ENCODE measurements around the gene DMPK.

DNA sequence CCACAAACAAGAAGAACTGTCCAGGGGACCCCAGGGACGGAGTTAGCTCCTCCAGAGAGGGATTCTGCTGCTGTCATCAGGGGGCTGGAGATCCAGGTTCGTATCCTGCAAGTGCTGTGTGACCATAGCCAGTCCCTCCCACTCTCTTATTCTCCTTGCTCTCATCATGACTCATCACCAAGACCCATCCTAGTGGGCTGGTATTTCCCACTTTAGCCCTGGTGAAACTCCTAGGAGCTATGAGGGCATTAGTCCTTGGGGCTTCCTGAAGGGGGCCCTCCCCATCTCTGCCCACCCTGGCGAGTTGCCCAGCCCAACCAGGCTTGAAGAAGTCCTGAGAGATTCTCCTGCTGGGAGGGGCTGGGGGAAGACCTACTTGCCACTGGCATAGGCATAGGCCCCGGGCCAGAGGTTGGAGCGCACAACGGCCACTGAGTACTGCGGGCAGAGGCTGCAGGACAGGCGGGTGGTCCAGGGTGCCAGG is 17.8 kb upstream of the DMPK start:
- TF ChIP-seq, protein P1, sequence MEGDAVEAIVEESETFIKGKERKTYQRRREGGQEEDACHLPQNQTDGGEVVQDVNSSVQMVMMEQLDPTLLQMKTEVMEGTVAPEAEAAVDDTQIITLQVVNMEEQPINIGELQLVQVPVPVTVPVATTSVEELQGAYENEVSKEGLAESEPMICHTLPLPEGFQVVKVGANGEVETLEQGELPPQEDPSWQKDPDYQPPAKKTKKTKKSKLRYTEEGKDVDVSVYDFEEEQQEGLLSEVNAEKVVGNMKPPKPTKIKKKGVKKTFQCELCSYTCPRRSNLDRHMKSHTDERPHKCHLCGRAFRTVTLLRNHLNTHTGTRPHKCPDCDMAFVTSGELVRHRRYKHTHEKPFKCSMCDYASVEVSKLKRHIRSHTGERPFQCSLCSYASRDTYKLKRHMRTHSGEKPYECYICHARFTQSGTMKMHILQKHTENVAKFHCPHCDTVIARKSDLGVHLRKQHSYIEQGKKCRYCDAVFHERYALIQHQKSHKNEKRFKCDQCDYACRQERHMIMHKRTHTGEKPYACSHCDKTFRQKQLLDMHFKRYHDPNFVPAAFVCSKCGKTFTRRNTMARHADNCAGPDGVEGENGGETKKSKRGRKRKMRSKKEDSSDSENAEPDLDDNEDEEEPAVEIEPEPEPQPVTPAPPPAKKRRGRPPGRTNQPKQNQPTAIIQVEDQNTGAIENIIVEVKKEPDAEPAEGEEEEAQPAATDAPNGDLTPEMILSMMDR (conservative IDR thresholded peaks at IDR 0.05 in 1 of 2, IDR thresholded peaks at IDR 0.05 in 1 of 2; ENCODE audit: extremely low read depth in 1 of 2, insufficient read depth in 1 of 2, low read depth in 1 of 2, low read length in 2 of 2), result no peak
- no peak for TF ChIP-seq EZH2 (IDR thresholded peaks at IDR 0.05; ENCODE audit: borderline replicate concordance, low read length)

Data from mammary epithelial cell (primary cell).